ENCODE results near the gene ENO1. TPM values are rescaled to one million over a fixed set of nuclear protein-coding genes. Genes with fewer than 3 reads are reported as not detected.

The ENO1 gene
- total and polyA plus RNA-seq, 4 donors: 270 to 499 (median 380) TPM

- TF ChIP-seq REST (IDR thresholded peaks at IDR 0.05) (no peak), JUND (IDR thresholded peaks at IDR 0.05) (no peak)
Observed at GRCh38 chr1:8815582-8816151, 62.8 kb downstream of the ENO1 start (continued).

GRCh38 chr1:8814865-8815264 lies 63.6 kb downstream of the ENO1 start:
- Histone ChIP-seq H3K4me1 (ENCODE audit: control insufficient read depth in 4 of 4, insufficient read depth in 4 of 4, low read length in 3 of 4) (peaks cover 0 to 32% (median 29%) of the 10 kb centered on the region in 4 donors), H3K9ac (ENCODE audit: low read depth in 1 of 2, low read length in 2 of 2) (no peak overlapping the region), H3K27ac (ENCODE audit: low read depth in 1 of 2, low read length in 2 of 2) (no peak overlapping the region), H3K9me3 (ENCODE audit: control insufficient read depth in 4 of 4, low read length in 3 of 4) (no peaks in the 10 kb centered on the region), H3K4me3 (ENCODE audit: low read depth in 1 of 3, low read length in 3 of 3) (no peak overlapping the region), H3K36me3 (ENCODE audit: control insufficient read depth in 4 of 4, insufficient read depth in 3 of 4, low read depth in 1 of 4, low read length in 3 of 4) (no peaks in the 10 kb centered on the region), H3K27me3 (ENCODE audit: control insufficient read depth in 4 of 4, insufficient read depth in 4 of 4, low read length in 3 of 4) (no peaks in the 10 kb centered on the region)
- 40% methylated on average over 5 of the region's 5 CpGs for WGBS
- TF ChIP-seq FOXA1 (IDR thresholded peaks at IDR 0.05): no peak
- TF ChIP-seq SP1 (IDR thresholded peaks at IDR 0.05): no peak
- peak; percentile 46 to 52 for TF ChIP-seq RAD21 (IDR thresholded peaks at IDR 0.05)
- TF ChIP-seq ATF3 (IDR thresholded peaks at IDR 0.05): no peak
- TF ChIP-seq CTCF (IDR thresholded peaks at IDR 0.05; ENCODE audit: low read depth, low read length, missing input control): peak; percentile 13
- no peak for TF ChIP-seq NR2F2 (IDR thresholded peaks at IDR 0.05)
- no peak for DNase-seq (ENCODE audit: low spot score)

- no peak for DNase-seq (ENCODE audit: low spot score)
- peaks cover 0 to 32% (median 29%) of the 10 kb centered on the region in 4 donors for H3K4me1 ChIP-seq (ENCODE audit: control insufficient read depth in 4 of 4, insufficient read depth in 4 of 4, low read length in 3 of 4)
- TF ChIP-seq TAF1 (conservative IDR thresholded peaks at IDR 0.05): no peak
Observed at GRCh38 chr1:8813991-8814390, 64.5 kb downstream of the ENO1 start.

More at GRCh38 chr1:8813991-8814390, 64.5 kb downstream of the ENO1 start:
- H3K4me3 ChIP-seq (ENCODE audit: low read depth in 1 of 3, low read length in 3 of 3): no peak overlapping the region
- no peak overlapping the region for H3K9ac ChIP-seq (ENCODE audit: low read depth in 1 of 2, low read length in 2 of 2)
- no peaks in the 10 kb centered on the region for H3K27me3 ChIP-seq (ENCODE audit: control insufficient read depth in 4 of 4, insufficient read depth in 4 of 4, low read length in 3 of 4)
- no peak overlapping the region for H3K27ac ChIP-seq (ENCODE audit: low read depth in 1 of 2, low read length in 2 of 2)
- no peaks in the 10 kb centered on the region for H3K36me3 ChIP-seq (ENCODE audit: control insufficient read depth in 4 of 4, insufficient read depth in 3 of 4, low read depth in 1 of 4, low read length in 3 of 4)
- no peaks in the 10 kb centered on the region for H3K9me3 ChIP-seq (ENCODE audit: control insufficient read depth in 4 of 4, low read length in 3 of 4)
